ENCODE measurements around the gene SLC49A3.

DNA sequence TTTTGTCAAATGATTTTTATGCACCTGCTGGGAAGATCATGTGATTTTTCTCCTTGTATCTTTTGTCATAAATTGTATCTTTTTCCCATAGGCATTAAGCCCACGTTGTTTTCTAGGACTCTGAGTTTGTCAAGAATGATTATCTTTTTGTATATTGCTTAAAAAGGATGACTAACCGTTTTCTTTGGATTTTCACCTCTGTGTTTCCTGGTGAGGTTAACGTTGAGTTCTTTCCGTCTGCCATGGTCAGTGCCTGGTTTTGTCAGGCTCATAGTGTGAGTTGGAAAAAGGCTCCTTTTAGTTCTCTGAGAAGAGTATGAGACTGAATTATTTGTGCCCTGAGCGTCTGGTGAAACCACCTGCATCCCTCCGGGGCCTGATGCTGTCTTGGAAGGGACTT is 38.6 kb upstream of the SLC49A3 start:
- TF ChIP-seq CTCF (IDR thresholded peaks at IDR 0.05), result no peak
- TF ChIP-seq POLR2A (IDR thresholded peaks at IDR 0.05), result no peak
- TF ChIP-seq EP300 (IDR thresholded peaks at IDR 0.05), result no peak
